HTERT RPE-1 (cell line): ENCODE measurements around the gene TMEM236.

ENCODE experiments used
- in situ Hi-C: fragments of 300-500 bp; cut with MboI; formaldehyde crosslinking; loops from 4 replicates; pipeline ENCODE4 v1.14.3; 2020; ENCODE audit warnings: low sequenced_read_pairs

TMEM236 gene

DNA sequence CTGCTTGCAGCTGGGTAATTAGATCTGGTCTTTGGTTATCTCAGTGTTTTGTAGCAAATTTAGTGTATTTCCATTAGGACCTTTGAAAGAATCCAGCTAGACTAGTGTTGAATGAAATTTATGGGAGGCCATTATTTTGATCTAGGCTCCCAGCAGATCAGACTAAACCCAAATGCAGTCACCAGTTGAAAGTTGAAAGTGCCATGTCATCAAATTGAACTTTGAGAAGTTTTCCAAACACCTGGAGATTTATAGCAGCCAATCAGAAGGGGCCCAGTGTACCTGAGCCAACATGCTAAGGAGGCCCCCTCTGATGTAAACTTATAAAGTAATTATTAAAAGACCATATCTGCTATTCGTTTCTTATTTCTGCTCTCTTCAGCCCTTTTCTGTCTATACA is 11.3 kb upstream of the TMEM236 start:
- in situ Hi-C loops: no loop called here

DNA sequence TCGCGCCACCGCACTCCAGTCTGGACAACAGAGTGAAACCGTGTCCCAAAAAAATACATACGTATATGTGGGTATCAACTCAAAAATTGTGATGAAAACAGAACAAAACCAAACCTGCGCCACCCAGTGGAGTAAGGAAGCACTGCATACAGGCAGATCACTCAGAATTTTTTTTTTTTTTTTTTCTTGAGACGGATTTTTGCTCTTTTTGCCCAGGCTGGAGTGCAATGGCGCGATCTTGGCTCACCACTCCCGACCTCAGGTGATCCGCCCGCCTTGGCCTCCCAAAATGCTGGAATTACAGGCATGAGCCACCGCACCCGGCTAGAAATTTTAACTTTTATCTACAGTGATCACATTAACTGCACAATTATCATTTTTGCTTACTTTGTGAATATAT is 9.1 kb upstream of the TMEM236 start:
- in situ Hi-C loops: no loop called here

DNA sequence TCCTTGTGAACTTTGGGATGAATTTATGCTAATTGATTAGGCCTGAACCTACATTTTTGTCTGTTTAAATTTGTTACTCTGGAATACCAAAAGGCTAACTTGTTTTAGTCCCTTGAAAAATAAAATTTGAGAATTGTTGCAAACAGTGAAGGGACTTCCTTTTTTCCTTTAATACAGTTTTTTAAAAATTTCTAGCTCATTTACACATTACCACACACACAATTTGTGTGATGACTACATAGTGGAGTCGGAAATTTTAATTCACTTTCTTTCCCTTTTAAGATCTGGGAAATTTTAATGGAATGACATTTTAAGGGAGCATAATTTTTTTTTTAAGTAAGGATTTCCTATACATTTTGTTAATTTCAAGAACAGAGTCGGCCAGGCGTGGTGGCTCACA is 8.6 kb upstream of the TMEM236 start:
- in situ Hi-C loops: no loop called here

DNA sequence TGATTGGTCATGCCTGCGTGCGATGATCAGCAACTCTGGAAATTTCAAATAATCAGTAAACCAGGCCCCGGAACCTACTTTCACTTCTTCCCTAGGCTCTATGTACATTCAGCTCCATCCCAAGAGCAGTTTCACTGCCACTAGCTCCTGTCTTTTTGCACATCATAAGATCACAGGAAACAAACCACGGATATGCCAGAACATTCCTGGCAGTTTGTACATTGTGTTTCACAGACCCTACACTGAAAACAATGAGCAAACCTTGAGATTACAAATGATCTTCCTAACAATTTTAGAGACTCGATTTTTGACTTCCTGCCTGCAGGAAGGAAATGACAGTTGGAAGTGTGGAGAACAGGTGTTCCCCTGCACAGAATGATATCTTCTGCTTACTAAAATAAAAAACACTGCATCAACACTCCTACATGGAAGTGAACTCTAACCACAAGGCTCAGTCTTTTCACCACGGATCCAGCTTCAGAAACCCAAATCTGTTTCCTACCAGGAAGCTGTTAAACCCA is 7.6 kb upstream of the TMEM236 start:
- in situ Hi-C loops: no loop called here

DNA sequence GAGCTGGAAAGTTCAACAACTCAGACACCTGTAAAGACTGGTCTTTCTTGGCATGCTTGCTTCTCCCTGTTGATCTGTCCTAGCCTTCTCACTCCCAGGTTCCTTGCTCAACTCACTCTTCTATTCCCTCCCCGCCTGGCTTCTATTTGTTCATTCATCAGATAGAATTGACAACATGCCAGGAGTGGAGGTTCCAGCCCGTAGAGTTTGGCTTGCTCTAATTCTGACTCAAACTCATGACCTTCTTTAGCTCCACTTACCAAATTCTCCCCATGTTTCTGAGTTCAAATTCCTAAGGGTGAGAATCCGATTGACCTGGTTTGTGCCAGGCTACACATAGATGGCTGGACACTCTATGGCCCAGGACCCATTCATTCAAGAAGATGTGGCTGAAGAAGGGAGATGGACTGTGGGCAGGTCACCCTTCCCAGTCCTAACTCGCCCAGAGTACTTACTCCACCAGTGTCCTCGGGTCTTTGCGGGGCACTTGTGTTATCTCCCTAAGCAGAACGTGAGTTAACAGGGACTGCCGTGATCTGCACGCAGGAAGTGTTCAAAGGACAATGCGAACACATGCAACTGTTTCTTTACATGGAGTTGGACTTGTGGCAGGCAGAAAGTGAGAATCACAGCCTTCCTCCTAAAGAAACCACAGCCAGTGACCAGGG is 4.0 kb upstream of the TMEM236 start:
- in situ Hi-C loops: no loop called here

DNA sequence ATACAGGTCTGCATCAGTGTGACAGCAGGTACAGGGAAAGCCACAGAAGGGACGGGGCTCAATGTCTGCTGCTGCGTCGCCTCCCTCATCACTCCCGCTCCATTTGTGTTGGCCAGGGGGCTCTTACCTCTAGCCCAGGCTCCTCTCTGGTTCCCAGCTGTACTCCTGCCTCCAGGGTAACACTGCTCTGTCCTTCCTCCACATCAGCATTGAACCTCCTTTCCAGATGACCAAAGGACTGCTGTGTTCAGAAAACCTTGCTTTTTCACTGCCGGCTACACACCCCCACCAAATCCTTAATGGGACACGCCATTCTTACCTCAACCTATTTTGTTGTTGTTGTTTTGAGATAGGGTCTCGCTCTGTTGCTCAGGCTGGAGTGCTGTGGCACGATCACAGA is 2.1 kb upstream of the TMEM236 start:
- in situ Hi-C loops: no loop called here

DNA sequence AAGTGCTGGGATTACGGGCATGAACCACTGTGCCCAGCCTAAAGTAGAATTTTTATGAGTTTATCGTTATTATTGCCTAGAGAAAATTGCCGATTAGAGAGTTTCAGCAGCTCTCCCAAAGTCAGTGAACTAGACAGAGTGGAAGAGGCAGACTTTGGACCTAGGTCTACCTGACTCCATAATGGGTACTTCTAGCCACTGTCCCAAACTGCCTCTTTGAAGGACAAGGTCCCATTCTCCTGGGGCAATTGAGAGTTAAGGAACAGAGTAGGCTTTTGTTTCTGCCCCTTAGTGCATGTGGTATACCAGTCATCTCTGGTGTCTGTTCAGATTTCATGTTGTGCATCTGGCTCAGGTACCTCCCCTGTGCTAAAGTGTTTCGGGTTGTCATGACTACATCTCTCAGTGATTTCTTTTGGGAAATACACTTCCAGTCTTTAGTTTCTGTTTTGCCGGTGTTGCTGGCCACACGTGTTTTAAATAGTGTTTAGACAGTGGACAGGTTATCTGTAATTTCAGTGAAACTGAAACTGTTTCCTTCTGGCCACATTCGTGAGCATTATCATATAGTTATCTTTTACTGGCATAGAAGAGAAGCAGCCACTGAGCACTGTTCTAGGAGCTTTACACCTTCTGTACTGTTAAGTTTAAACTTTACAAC is 4.7 kb downstream of the TMEM236 start:
- in situ Hi-C loops: no loop called here

DNA sequence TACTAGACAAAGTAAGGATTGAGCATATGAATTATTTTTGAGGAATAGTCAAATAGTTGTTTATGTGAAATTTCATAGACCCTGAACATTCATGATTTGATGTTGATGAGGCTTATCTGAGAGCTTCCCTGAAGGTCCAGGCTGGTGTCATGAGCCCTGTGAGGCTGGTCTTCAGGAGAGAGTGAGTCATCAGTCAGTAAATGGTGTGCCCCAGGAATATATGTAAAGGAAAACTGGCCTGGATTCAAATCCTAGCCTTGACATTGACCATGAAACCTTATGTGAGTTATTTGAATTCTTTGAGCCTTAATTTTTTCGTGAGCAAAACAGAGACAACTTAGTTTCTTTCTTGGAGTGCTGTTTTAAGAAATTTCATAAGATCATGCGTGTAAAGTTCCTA is 6.2 kb downstream of the TMEM236 start:
- in situ Hi-C loops: no loop called here

DNA sequence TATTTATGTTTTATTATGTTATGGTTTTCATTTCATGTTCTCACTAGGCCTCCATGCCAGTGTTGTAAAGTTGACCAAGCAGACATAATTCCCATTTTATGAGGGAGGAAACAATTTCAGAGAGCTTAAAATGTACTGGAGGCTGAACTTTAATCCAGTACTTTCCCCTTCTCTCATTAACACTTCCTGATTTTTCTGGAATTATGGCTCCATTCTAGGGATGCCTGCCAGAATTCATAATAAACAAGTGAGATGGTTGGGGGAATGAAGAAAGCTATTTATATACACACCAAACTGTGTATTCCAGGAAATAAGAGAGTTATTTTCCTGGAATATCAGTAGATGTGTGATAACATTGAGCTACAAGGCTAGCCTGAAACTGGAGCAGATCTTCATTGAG is 6.9 kb downstream of the TMEM236 start:
- in situ Hi-C loops: no loop called here

DNA sequence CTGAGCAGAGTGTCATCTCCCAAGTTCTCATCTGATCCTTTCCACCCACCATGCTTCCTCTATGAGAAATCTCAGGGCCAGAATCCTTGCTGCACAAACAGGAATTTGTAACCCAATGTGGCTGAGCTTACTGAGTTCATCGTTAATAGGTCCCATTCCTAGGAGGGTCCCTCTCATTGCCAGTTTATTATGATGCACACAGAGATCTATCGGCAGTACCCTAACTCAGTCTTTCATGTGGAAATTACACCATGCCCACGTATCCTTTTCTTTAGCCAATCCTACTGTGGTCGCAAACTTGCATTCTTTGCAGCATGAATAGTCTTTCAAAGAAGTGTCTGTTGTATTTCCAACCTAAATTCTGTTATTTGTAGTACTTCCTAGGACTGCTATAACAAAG is 12.1 kb downstream of the TMEM236 start:
- in situ Hi-C loops: no loop called here

DNA sequence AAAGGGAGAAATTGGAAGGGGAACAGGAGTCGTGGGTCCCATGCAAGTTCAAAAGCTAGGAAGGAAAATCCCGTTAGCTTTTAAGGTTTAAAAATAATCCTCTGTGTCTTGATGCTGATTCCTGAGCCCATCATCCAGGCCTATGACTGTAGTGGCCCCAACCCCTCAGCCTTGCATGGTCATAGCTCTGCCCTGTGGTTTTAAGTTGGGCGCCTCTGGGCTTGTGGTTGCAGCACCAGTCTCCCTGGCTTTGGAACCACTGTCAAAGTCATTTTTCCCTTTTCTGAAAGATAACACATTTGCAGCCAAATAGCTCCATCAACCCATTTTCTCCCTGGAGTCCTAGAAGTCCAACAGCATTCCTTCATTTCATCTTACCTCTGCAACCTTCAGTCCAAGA is 13.6 kb downstream of the TMEM236 start:
- in situ Hi-C loops: no loop called here

DNA sequence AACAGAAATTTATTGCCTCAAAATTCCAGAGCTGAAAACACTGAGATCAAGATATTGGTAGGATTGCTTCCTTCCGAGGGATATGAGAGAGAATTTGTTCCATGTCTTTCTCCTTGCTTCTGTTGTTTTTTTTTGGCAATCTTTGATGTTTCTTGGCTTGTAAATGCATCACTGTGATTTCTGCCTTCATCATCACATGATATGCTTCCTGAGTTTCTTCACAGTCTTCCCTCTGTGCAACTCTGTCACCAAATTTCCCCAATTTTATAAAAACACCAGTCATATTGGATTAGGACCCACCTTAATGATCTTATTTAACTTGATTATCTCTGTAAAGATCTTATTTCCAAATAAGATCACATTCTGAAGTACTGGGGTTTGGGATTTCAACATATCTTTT is 14.7 kb downstream of the TMEM236 start:
- in situ Hi-C loops: no loop called here

DNA sequence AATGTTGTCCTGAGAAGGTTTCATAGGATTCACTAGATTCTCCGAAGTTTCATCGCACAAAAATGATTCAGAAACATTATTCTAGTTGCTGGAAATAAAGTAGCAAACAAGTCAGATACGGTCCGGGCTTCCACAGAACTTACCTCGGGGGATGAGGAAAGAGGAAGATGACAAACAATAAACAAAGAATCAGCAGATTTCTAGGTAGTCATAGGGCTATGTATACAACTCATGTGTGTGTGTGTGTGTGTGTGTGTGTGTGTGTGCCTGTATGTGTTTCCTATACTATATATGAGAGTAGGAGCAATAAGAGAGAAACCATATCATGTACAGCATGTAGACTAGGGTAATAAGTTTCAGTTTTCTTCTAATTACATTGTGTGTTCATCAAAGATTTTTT is 16.5 kb downstream of the TMEM236 start:
- in situ Hi-C loops: no loop called here

DNA sequence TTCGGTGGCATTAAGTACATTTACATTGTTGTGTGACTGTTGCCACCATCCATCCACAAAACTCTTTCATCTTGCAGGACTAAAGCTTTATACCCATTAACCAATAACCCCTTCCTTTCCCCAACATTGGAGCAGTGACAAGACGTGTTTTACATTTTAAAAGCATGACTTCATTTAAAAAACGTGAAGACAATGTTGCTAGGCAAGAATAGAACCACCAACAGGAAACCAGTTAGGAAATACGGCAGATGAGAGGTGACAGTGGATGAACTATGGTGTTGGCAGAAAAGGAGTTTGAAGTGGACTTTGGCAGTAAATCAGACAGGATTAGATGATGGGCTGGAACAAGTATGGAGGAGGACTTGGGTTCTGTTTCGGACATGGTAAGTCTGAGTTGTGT is 17.0 kb downstream of the TMEM236 start:
- in situ Hi-C loops: no loop called here

DNA sequence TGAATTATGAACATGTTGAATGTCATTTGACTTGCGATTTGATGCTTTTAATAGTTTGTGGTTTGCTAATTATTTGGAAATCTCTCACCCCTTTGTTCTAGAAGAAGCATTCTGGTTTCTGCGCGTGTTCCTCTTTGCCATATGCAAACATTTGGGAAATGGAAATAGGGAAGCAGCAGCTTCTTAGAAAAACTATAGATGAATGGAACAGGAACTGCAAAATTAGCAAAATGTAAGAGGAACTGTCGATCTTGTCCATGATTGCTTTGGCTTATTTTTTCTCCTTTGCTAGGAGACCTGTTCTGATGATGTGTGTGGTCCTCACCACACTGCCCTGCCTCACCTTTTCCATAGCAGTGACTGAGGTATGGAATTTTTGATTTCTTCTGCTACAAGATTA is 19.0 kb downstream of the TMEM236 start:
- in situ Hi-C loops: no loop called here

DNA sequence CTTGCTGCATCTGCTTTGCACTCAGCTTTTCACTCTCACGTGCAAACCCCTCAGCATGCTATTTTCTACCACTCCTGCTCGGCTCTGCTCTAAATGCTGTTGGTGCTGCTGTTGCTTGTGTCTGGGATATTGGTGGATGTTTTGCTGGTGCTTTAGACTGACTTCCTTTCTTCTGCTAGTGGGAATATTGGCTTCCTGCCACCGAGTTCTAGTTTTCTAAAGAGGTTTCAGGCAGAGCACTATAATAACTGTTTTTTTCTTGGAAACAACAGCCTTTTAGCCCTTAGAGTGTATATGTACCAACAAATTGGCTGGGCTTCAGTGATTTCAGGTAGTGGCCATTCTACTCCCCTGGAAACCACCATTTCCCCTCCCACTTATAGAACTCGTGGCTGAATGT is 27.8 kb downstream of the TMEM236 start:
- in situ Hi-C loops: no loop called here

DNA sequence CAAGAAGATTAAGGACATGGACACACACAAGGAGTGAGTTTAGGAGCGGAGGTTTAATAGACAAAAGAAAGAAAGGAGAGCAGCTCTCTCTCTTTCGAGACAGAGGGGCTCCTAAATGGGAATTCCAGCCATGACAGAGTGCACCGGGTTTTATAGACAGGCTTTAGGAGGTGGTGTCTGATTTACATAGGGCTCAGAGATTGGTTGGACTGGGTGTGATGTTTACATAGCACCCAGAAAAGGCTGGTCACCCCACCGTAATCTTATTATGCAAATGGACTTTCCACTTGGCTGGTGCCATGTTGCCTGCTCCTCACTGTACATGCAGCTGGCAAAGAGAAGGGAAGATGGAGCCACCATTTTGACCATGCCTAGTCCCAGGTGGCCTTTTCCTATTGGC is 28.7 kb downstream of the TMEM236 start:
- in situ Hi-C loops: no loop called here

DNA sequence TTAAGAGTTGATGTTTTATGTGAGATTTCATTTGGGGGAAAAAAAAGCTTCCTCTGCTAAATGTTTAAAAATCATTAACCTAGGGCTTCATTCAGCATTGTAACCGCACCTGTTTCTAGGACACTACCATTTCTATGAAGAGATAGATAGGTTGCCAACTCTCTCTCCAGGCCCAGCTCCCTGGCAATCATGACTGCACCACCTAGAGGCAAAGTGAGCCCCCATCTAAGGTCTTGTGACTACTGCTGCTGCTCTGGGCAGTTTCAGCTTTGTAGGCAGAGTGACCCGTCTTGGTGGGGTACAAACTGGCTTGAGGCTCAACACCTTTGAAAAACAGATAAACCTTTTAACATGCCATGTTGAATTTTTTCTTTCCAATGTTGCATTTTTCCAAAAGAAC is 29.9 kb downstream of the TMEM236 start:
- in situ Hi-C loops: no loop called here

DNA sequence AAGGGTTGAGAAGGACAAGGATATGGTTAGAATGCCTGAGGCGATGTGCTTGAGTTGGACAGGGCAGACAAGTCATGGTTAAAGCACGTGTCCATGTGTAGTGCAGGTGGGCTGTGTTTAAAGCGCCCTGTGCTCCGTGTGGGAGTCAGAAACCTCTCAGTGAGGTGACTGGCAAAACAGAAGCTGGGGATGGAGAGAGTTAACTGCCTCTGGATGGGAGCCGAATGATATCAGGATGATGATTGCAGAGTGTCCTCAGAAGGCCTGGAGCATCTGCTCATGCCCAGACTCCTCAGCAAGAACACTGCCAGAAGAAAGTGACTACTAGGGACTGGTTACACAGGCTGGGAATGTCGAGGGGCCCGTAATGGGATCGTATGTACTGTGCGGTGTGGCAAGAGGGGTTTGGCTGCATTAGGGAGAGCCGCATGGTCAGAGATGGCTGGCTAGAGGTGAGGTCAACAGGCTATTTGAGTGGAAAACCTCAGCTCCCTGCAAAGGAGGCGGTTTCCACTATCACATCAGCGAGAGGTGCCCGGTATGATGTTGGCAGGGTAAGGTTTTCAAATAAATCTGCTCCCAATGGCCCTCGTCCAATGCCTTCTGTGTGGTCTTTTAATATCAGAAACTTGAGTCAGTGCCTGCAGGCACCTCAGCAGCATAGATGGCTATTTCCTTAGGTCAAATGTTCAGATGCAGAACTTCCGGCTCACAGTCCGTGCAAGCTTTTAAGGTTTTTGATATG is 31.1 kb downstream of the TMEM236 start:
- in situ Hi-C loops: no loop called here

DNA sequence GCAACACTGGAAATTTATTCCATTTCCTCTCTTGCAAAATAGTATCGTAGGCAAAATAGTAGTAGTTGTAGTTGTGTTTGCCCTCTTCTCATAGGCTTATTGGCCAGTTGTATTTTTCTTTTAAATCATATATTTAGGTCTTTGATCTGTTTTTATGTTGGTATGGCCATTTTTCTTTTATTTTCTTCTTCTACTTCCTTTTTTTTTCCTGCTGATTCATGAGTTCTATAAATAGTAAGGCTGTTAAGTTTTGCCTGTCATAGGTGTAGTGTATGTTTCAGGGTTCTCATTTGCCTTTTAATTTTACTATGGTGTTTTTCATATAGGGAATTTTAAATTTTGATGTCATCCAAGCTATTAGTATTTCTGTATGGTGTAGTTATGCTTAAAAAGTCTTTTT is 31.8 kb downstream of the TMEM236 start:
- in situ Hi-C loops: no loop called here

DNA sequence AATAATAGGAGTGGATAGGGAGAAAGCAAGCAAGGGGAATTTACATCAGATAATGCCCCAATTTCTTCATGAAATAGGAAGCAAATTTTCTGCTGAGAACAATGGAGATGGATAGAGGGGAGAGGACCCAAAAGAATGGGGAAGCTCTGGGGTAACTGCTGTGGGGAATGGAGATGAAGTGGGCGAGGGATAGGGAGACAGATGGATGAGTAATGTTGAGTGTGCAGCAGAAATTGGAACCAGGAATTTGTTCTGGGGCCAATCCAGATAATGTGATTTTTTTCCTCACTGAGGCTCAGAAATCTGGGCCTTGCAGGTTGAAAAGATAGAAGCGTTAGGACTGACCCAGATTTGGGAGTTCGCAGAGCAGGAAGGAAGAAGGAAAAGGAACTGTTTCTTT is 32.7 kb downstream of the TMEM236 start:
- in situ Hi-C loops: no loop called here

DNA sequence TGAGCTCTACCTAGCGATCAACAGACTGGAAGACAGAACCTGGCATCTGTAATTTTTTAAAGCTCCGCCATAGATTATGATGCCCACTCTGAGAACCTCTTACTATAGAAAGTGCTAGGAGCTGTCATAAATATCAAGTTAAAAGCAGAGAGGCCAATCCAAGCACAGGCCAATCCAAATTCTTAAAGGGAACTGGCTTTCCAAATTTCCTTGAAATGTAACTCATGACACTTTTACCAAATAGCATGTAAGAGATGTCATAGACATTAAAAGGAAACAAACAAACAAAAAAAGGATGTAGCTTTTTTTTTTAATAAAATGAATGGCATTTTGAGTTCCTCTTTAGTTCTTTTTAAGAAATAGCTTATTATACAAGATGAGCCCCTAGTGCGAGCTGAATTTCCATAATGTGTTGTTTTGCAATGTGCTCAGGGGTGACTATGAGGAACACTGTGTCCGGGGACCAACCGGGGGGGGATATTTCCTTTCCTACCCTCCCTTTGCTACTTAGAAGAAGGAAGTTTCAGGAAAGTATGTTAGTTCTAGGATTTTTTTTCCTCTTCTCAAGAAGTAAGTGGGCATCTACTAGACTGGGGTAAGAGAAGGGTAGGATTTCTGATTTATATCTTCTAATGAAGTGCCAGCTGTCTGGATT is 33.4 kb downstream of the TMEM236 start:
- in situ Hi-C loops: no loop called here
